ENCODE measurements around the gene CNPY1. TPM values are rescaled to one million over a fixed set of nuclear protein-coding genes. Genes with fewer than 3 reads are reported as not detected.

Gene CNPY1
- total RNA-seq, 1 experiment from 2014 or later: not detected

- CTCF ChIA-PET: no interaction called here
- Mint-ChIP-seq H3K4me1 (ENCODE audit: low read depth, unreplicated experiment) (no peaks in the 10 kb centered on the region), H3K4me3 (ENCODE audit: unreplicated experiment) (no peak overlapping the region), H3K36me3 (ENCODE audit: insufficient read depth, unreplicated experiment) (no peaks in the 10 kb centered on the region), H3K9me3 (ENCODE audit: unreplicated experiment) (no peaks in the 10 kb centered on the region), H3K27me3 (ENCODE audit: insufficient read depth, unreplicated experiment) (no peaks in the 10 kb centered on the region), H3K27ac (ENCODE audit: unreplicated experiment) (no peak overlapping the region)
- Histone ChIP-seq H3K27me3 (replicated peaks; ENCODE audit: control insufficient read depth, insufficient read depth, low read length) (no peaks in the 10 kb centered on the region), H3K4me1 (no peaks in the 10 kb centered on the region), H3K36me3 (ENCODE audit: control insufficient read depth, insufficient read depth, low read length) (no peaks in the 10 kb centered on the region), H3K9me3 (no peaks in the 10 kb centered on the region), H3K4me3 (ENCODE audit: low read depth, low read length) (no peak overlapping the region)
- TF ChIP-seq CTCF (IDR thresholded peaks at IDR 0.05; ENCODE audit: insufficient read depth in 1 of 2, low read depth in 1 of 2, low read length in 1 of 2, severe bottlenecking in 1 of 2, unreplicated experiment in 1 of 2): no peak
- intact Hi-C loops (cut with micrococcal nuclease; ENCODE audit: unreplicated experiment): no loop called here
- no TSS peak for BruUV-seq (replicated peaks)
- DNase-seq: no peak
- POLR2A ChIA-PET: no interaction called here
Observed at GRCh38 chr7:155559519-155560108, 13.3 kb upstream of the CNPY1 start.

- no peak for TF ChIP-seq CTCF (IDR thresholded peaks at IDR 0.05; ENCODE audit: insufficient read depth in 1 of 2, low read depth in 1 of 2, low read length in 1 of 2, severe bottlenecking in 1 of 2, unreplicated experiment in 1 of 2)
- H3K36me3 ChIP-seq (ENCODE audit: control insufficient read depth, insufficient read depth, low read length): no peaks in the 10 kb centered on the region
- BruUV-seq (replicated peaks): no TSS peak
- intact Hi-C loops (cut with micrococcal nuclease; ENCODE audit: unreplicated experiment): no loop called here
- ChIA-PET POLR2A (no interaction called here), CTCF (no interaction called here)
- H3K9me3 Mint-ChIP-seq (ENCODE audit: unreplicated experiment): no peaks in the 10 kb centered on the region
- no peaks in the 10 kb centered on the region for H3K27me3 ChIP-seq (replicated peaks; ENCODE audit: control insufficient read depth, insufficient read depth, low read length)
- no peaks in the 10 kb centered on the region for H3K27me3 Mint-ChIP-seq (ENCODE audit: insufficient read depth, unreplicated experiment)
- H3K4me3 Mint-ChIP-seq (ENCODE audit: unreplicated experiment): no peak overlapping the region
- H3K4me1 Mint-ChIP-seq (ENCODE audit: low read depth, unreplicated experiment): no peaks in the 10 kb centered on the region
- no peaks in the 10 kb centered on the region for H3K36me3 Mint-ChIP-seq (ENCODE audit: insufficient read depth, unreplicated experiment)
- H3K27ac Mint-ChIP-seq (ENCODE audit: unreplicated experiment): no peak overlapping the region
- no peaks in the 10 kb centered on the region for H3K9me3 ChIP-seq
- no peak for DNase-seq
- H3K4me1 ChIP-seq: no peaks in the 10 kb centered on the region
- no peak overlapping the region for H3K4me3 ChIP-seq (ENCODE audit: low read depth, low read length)
Observed at GRCh38 chr7:155558961-155559360, 12.6 kb upstream of the CNPY1 start.

GRCh38 chr7:155558351-155558750, 12.0 kb upstream of the CNPY1 start:
- Mint-ChIP-seq H3K4me3 (ENCODE audit: unreplicated experiment) (no peak overlapping the region), H3K27ac (ENCODE audit: unreplicated experiment) (no peak overlapping the region), H3K9me3 (ENCODE audit: unreplicated experiment) (no peaks in the 10 kb centered on the region), H3K4me1 (ENCODE audit: low read depth, unreplicated experiment) (no peaks in the 10 kb centered on the region), H3K36me3 (ENCODE audit: insufficient read depth, unreplicated experiment) (no peaks in the 10 kb centered on the region), H3K27me3 (ENCODE audit: insufficient read depth, unreplicated experiment) (no peaks in the 10 kb centered on the region)
- ChIA-PET POLR2A (no interaction called here), CTCF (no interaction called here)
- H3K4me1 ChIP-seq: no peaks in the 10 kb centered on the region
- H3K27me3 ChIP-seq (replicated peaks; ENCODE audit: control insufficient read depth, insufficient read depth, low read length): no peaks in the 10 kb centered on the region
- intact Hi-C loops (cut with micrococcal nuclease; ENCODE audit: unreplicated experiment): no loop called here
- no peak overlapping the region for H3K4me3 ChIP-seq (ENCODE audit: low read depth, low read length)
- BruUV-seq (replicated peaks): no TSS peak
- no peaks in the 10 kb centered on the region for H3K36me3 ChIP-seq (ENCODE audit: control insufficient read depth, insufficient read depth, low read length)
- no peaks in the 10 kb centered on the region for H3K9me3 ChIP-seq
- no peak for TF ChIP-seq CTCF (IDR thresholded peaks at IDR 0.05; ENCODE audit: insufficient read depth in 1 of 2, low read depth in 1 of 2, low read length in 1 of 2, severe bottlenecking in 1 of 2, unreplicated experiment in 1 of 2)
- no peak for DNase-seq

Measured in Caco-2 (cell line).